Hepatocyte (in vitro differentiated cells): ENCODE measurements around the gene ABCE1. TPM values are rescaled to one million over a fixed set of nuclear protein-coding genes. Genes with fewer than 3 reads are reported as not detected.

ENCODE experiments used
- DNase-seq: peaks from one replicate; pipeline ENCODE4 v3.0.0-alpha.2; 2016; ENCODE audit warnings: low spot score
- H2AFZ ChIP-seq: fragments of 200-600 bp; sonication (generic); 2 replicates; pipeline ENCODE4 v1.6.0; 2016; ENCODE audit warnings: antibody characterized with exemption, mild to moderate bottlenecking
- H3K27ac ChIP-seq: fragments of 200-600 bp; sonication (generic); 2 replicates; pipeline ENCODE4 v1.5.1; 2016; ENCODE audit warnings: mild to moderate bottlenecking
- H3K27me3 ChIP-seq: fragments of 200-600 bp; sonication (generic); 2 replicates; pipeline ENCODE4 v1.6.1; 2016
- H3K36me3 ChIP-seq: fragments of 200-600 bp; sonication (generic); replicated peaks from 2 replicates; pipeline ENCODE4 v1.5.1; 2016; ENCODE audit warnings: low read depth; ENCODE audit not compliant: insufficient read depth
- H3K4me1 ChIP-seq: fragments of 200-600 bp; sonication (generic); 2 replicates; pipeline ENCODE4 v1.5.1; 2016; ENCODE audit warnings: mild to moderate bottlenecking, moderate library complexity; ENCODE audit not compliant: insufficient read depth
- H3K4me2 ChIP-seq: fragments of 200-600 bp; sonication (generic); 2 replicates; pipeline ENCODE4 v1.6.0; 2016
- H3K4me3 ChIP-seq: fragments of 200-600 bp; sonication (generic); 2 replicates; pipeline ENCODE4 v1.5.1; 2016; ENCODE audit warnings: mild to moderate bottlenecking
- H3K79me2 ChIP-seq: fragments of 200-600 bp; sonication (generic); 2 replicates; pipeline ENCODE4 v1.6.0; 2017; ENCODE audit warnings: mild to moderate bottlenecking
- H3K9me2 ChIP-seq: fragments of 200-600 bp; sonication (generic); replicated peaks from 2 replicates; pipeline ENCODE4 v1.6.0; 2017; ENCODE audit warnings: mild to moderate bottlenecking; ENCODE audit not compliant: insufficient read depth
- H3K9me3 ChIP-seq: fragments of 200-600 bp; sonication (generic); 2 replicates; pipeline ENCODE4 v1.5.1; 2016; ENCODE audit warnings: low read depth, mild to moderate bottlenecking
- H4K20me1 ChIP-seq: fragments of 200-600 bp; sonication (generic); 2 replicates; pipeline ENCODE4 v1.6.0; 2016; ENCODE audit warnings: mild to moderate bottlenecking; ENCODE audit not compliant: insufficient read depth, poor library complexity, severe bottlenecking
- EZH2 ChIP-seq: fragments of 200-600 bp; sonication (generic); IDR thresholded peaks from 2 replicates; pipeline ENCODE4 v1.6.1; 2016; ENCODE audit warnings: antibody characterized with exemption, mild to moderate bottlenecking, borderline replicate concordance
- EZH2phosphoT487 ChIP-seq: fragments of 200-600 bp; sonication (generic); IDR thresholded peaks from one replicate; pipeline ENCODE4 v1.6.1; 2018; ENCODE audit warnings: antibody characterized with exemption, mild to moderate bottlenecking, low read depth, moderate library complexity; ENCODE audit not compliant: unreplicated experiment, severe bottlenecking
- WGBS: methylation state at CpG from one replicate; pipeline ENCODE4 v1.1.6; 2016; ENCODE audit warnings: low lambda C conversion rate; ENCODE audit errors: missing lambda C conversion rate; 5-methylcytosine and 5-hydroxymethylcytosine counted together
- polyA plus RNA-seq: library from polyadenylated mRNA; unstranded; fragments of >200 nt; fragmentation: Nextera tagmentation; extraction: Ambion mirVana; gene quantifications from 2 replicates; pipeline ENCODE4 v1.2.1, GENCODE V29; 2016
- total RNA-seq: library from RNA; depleted of rRNA; stranded (reverse); fragments of >200 nt; gene quantifications from 2 replicates; pipeline ENCODE4 v1.2.3, GENCODE V29; 2014
- TF ChIP-seq, protein P1 (sequence below): fragments of 200-600 bp; sonication (generic); IDR thresholded peaks from 2 replicates; pipeline ENCODE4 v1.5.1; 2016; ENCODE audit warnings: antibody characterized with exemption, mild to moderate bottlenecking; ENCODE audit not compliant: poor library complexity

ABCE1 gene
- total and polyA plus RNA-seq, 2 experiments from 2014 or later: 24.3 to 82.4 TPM

GRCh38 chr4:145071560-145071959, 26.6 kb upstream of the ABCE1 start:
- Histone ChIP-seq H3K79me2 (peaks cover 12% of the 10 kb centered on the region), H3K27me3 (no peaks in the 10 kb centered on the region), H3K36me3 (no peaks in the 10 kb centered on the region), H3K27ac (no peak overlapping the region), H3K9me2 (no peaks in the 10 kb centered on the region), H3K4me3 (no peak overlapping the region), H4K20me1 (no peaks in the 10 kb centered on the region), H3K4me1 (no peaks in the 10 kb centered on the region), H3K4me2 (no peak overlapping the region), H2AFZ (no peak overlapping the region), H3K9me3 (no peaks in the 10 kb centered on the region)
- DNase-seq: no peak
- WGBS: 96% methylated on average over 2 of the region's 2 CpGs
- TF ChIP-seq EZH2 (no peak), EZH2phosphoT487 (no peak)
- TF ChIP-seq, protein P1, sequence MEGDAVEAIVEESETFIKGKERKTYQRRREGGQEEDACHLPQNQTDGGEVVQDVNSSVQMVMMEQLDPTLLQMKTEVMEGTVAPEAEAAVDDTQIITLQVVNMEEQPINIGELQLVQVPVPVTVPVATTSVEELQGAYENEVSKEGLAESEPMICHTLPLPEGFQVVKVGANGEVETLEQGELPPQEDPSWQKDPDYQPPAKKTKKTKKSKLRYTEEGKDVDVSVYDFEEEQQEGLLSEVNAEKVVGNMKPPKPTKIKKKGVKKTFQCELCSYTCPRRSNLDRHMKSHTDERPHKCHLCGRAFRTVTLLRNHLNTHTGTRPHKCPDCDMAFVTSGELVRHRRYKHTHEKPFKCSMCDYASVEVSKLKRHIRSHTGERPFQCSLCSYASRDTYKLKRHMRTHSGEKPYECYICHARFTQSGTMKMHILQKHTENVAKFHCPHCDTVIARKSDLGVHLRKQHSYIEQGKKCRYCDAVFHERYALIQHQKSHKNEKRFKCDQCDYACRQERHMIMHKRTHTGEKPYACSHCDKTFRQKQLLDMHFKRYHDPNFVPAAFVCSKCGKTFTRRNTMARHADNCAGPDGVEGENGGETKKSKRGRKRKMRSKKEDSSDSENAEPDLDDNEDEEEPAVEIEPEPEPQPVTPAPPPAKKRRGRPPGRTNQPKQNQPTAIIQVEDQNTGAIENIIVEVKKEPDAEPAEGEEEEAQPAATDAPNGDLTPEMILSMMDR: no peak

- no peak overlapping the region for H3K4me3 ChIP-seq
- DNase-seq: no peak
Observed at GRCh38 chr4:145075742-145076468, 22.2 kb upstream of the ABCE1 start.

GRCh38 chr4:145076469-145076855, 21.6 kb upstream of the ABCE1 start:
- TF ChIP-seq EZH2 (no peak), EZH2phosphoT487 (no peak)
- TF ChIP-seq, protein P1: no peak
- no peaks in the 10 kb centered on the region for H3K4me1 ChIP-seq
- H3K36me3 ChIP-seq: no peaks in the 10 kb centered on the region
- 81% methylated on average over 2 of the region's 2 CpGs for WGBS
- peaks cover 31% of the 10 kb centered on the region for H3K79me2 ChIP-seq
- no peak overlapping the region for H3K4me2 ChIP-seq
- no peak overlapping the region for H2AFZ ChIP-seq
- no peaks in the 10 kb centered on the region for H3K9me3 ChIP-seq
- no peaks in the 10 kb centered on the region for H4K20me1 ChIP-seq
- H3K27me3 ChIP-seq: no peaks in the 10 kb centered on the region
- DNase-seq: no peak
- H3K27ac ChIP-seq: no peak overlapping the region
- no peak overlapping the region for H3K4me3 ChIP-seq
- no peaks in the 10 kb centered on the region for H3K9me2 ChIP-seq

More at GRCh38 chr4:145075742-145076468, 22.2 kb upstream of the ABCE1 start:
- no peak overlapping the region for H3K27ac ChIP-seq
- no peaks in the 10 kb centered on the region for H3K9me3 ChIP-seq
- peaks cover 31% of the 10 kb centered on the region for H3K79me2 ChIP-seq
- H3K9me2 ChIP-seq: no peaks in the 10 kb centered on the region
- TF ChIP-seq, protein P1: no peak
- TF ChIP-seq EZH2phosphoT487 (no peak), EZH2 (no peak)
- no peak overlapping the region for H3K4me2 ChIP-seq
- no peak overlapping the region for H2AFZ ChIP-seq
- H3K27me3 ChIP-seq: no peaks in the 10 kb centered on the region
- H3K36me3 ChIP-seq: no peaks in the 10 kb centered on the region
- H3K4me1 ChIP-seq: no peaks in the 10 kb centered on the region
- 55% methylated on average over 1 of the region's 1 CpG for WGBS
- no peaks in the 10 kb centered on the region for H4K20me1 ChIP-seq
